ENCODE data around the gene BTBD9. TPM values are rescaled to one million over a fixed set of nuclear protein-coding genes. Genes with fewer than 3 reads are reported as not detected.

BTBD9 gene
- total RNA-seq, 1 donor from 2014 or later = 10.3 TPM

DNA sequence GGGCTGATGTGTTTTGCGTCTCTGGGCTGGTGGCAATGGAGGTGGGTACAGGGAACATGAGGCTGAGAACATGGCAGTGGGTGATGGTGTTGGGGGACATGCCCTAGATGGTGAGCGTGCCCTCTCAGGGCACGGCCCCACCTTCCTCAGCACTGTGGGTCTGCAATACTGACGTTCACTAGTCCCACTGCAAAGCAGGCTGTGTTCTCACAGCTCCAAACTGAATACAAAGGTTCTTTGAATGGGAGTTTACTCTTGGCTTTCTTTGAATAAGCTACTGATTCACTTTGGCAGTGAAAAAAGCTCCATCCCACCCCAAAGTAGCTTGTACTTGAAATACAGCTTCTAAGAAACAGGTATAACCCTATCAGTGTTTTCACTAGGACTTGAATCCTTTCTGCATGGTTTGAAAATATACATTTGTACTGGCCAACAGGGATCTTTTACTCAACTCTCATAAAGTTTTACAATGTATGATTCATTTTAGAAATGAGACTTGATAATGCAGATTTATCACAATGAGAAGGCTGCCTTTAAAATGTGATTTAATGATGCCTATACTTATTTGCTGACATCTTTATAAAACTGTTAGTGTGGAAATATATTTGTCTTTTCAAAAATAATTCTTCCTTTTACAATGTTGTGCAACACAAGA is 419.5 kb downstream of the BTBD9 start:
- Mint-ChIP-seq H3K36me3 (ENCODE audit: low read depth, unreplicated experiment) (no peaks in the 10 kb centered on the region), H3K4me1 (ENCODE audit: unreplicated experiment) (no peaks in the 10 kb centered on the region), H3K4me3 (ENCODE audit: unreplicated experiment) (no peak overlapping the region), H3K27ac (ENCODE audit: unreplicated experiment) (no peak overlapping the region), H3K27me3 (ENCODE audit: unreplicated experiment) (no peaks in the 10 kb centered on the region), H3K9me3 (ENCODE audit: unreplicated experiment) (no peaks in the 10 kb centered on the region)
- TF ChIP-seq, protein P1, sequence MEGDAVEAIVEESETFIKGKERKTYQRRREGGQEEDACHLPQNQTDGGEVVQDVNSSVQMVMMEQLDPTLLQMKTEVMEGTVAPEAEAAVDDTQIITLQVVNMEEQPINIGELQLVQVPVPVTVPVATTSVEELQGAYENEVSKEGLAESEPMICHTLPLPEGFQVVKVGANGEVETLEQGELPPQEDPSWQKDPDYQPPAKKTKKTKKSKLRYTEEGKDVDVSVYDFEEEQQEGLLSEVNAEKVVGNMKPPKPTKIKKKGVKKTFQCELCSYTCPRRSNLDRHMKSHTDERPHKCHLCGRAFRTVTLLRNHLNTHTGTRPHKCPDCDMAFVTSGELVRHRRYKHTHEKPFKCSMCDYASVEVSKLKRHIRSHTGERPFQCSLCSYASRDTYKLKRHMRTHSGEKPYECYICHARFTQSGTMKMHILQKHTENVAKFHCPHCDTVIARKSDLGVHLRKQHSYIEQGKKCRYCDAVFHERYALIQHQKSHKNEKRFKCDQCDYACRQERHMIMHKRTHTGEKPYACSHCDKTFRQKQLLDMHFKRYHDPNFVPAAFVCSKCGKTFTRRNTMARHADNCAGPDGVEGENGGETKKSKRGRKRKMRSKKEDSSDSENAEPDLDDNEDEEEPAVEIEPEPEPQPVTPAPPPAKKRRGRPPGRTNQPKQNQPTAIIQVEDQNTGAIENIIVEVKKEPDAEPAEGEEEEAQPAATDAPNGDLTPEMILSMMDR (IDR thresholded peaks at IDR 0.05; ENCODE audit: unreplicated experiment) = no peak
- DNase-seq (ENCODE audit: low spot score) = no peak

- H3K4me1 Mint-ChIP-seq (ENCODE audit: unreplicated experiment) = peaks cover 8% of the 10 kb centered on the region
- H3K9me3 Mint-ChIP-seq (ENCODE audit: unreplicated experiment) = no peaks in the 10 kb centered on the region
- H3K27me3 Mint-ChIP-seq (ENCODE audit: unreplicated experiment) = peaks cover 2% of the 10 kb centered on the region
- TF ChIP-seq, protein P1 (IDR thresholded peaks at IDR 0.05; ENCODE audit: unreplicated experiment) = no peak
- no peaks in the 10 kb centered on the region for H3K36me3 Mint-ChIP-seq (ENCODE audit: low read depth, unreplicated experiment)
- H3K4me3 Mint-ChIP-seq (ENCODE audit: unreplicated experiment) = no peak overlapping the region
- no peak overlapping the region for H3K27ac Mint-ChIP-seq (ENCODE audit: unreplicated experiment)
- DNase-seq (ENCODE audit: low spot score) = no peak
Observed at GRCh38 chr6:38218235-38218634, 421.5 kb downstream of the BTBD9 start.

DNA sequence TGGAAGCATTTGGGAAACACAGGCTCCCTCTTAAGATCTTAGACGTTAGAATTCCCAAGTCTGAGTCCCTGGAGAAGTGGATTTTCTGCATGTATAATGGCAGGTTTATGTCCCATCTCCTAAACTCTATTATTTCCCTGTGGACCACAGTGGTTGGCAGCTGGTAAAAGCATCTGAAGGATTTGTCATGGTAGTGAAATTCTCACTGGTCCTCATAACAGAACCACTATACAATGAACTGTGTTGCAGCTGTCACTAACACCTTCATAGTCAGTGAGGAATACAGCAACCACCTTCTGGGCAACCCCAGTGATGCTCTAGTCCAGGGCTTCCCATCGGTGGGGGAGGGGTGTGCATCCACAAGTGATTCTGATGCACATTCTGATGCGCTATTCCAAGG is 423.3 kb downstream of the BTBD9 start:
- TF ChIP-seq, protein P1 (IDR thresholded peaks at IDR 0.05; ENCODE audit: unreplicated experiment) = no peak
- Mint-ChIP-seq H3K9me3 (ENCODE audit: unreplicated experiment) (no peaks in the 10 kb centered on the region), H3K27ac (ENCODE audit: unreplicated experiment) (no peak overlapping the region), H3K4me1 (ENCODE audit: unreplicated experiment) (peaks cover 17% of the 10 kb centered on the region), H3K4me3 (ENCODE audit: unreplicated experiment) (no peak overlapping the region), H3K36me3 (ENCODE audit: low read depth, unreplicated experiment) (no peaks in the 10 kb centered on the region), H3K27me3 (ENCODE audit: unreplicated experiment) (peaks cover 5% of the 10 kb centered on the region)
- DNase-seq (ENCODE audit: low spot score) = no peak

DNA sequence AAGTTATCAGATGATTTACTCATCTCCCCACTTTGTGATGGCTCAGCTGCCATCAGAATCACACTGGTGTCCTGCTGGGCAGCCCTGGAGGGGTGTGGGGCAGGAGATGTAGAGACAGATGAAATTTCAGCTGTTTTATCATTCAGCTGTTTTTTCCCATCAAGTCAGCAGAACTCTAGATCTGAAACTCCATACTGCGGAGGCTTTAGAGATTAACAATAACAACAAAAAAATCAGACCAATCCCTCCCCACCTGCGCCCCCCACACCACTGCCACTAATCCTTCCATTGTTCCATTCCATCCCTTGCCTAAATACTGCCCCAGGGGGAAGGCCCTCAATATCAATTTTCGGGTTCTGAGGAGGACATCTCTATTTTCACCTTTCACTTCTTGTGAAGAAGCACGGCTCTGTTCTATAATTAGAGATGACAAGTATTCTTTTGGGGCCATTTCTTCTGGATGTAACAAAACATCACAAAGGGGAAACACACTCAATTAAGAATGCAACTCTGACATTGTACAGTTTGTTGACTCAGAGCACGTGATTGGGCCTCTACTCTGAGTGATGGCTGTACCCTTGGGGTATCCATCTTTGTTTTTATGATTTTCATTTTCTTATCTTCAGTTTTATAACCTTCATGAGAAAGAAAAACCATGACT is 423.9 kb downstream of the BTBD9 start:
- no peak overlapping the region for H3K4me3 Mint-ChIP-seq (ENCODE audit: unreplicated experiment)
- DNase-seq (ENCODE audit: low spot score) = no peak
- peaks cover 5% of the 10 kb centered on the region for H3K27me3 Mint-ChIP-seq (ENCODE audit: unreplicated experiment)
- H3K4me1 Mint-ChIP-seq (ENCODE audit: unreplicated experiment) = peaks cover 17% of the 10 kb centered on the region
- no peaks in the 10 kb centered on the region for H3K9me3 Mint-ChIP-seq (ENCODE audit: unreplicated experiment)
- TF ChIP-seq, protein P1 (IDR thresholded peaks at IDR 0.05; ENCODE audit: unreplicated experiment) = no peak
- H3K36me3 Mint-ChIP-seq (ENCODE audit: low read depth, unreplicated experiment) = no peaks in the 10 kb centered on the region
- no peak overlapping the region for H3K27ac Mint-ChIP-seq (ENCODE audit: unreplicated experiment)

DNA sequence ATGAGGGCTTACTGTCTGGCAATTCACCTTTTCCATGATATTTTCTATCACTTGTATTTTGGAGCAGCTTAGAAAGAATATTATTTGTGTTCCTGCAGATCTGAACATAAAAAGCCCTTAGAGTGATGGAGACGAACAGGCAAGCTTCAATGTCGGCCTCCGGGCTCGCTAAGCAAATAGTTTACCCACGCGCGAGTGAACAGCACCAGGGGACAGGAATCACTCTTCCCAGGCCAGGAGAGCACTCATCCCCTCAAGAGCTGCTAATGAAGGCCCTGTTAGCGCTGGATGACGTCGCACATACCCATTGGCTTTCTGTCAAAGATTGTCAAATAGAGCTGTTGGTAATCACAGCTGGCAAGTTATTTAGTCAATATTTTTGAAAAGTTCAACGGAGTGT is 424.5 kb downstream of the BTBD9 start:
- Mint-ChIP-seq H3K9me3 (ENCODE audit: unreplicated experiment) (no peaks in the 10 kb centered on the region), H3K27ac (ENCODE audit: unreplicated experiment) (no peak overlapping the region), H3K36me3 (ENCODE audit: low read depth, unreplicated experiment) (no peaks in the 10 kb centered on the region), H3K4me3 (ENCODE audit: unreplicated experiment) (no peak overlapping the region), H3K4me1 (ENCODE audit: unreplicated experiment) (peaks cover 20% of the 10 kb centered on the region), H3K27me3 (ENCODE audit: unreplicated experiment) (peaks cover 5% of the 10 kb centered on the region)
- no peak for DNase-seq (ENCODE audit: low spot score)
- TF ChIP-seq, protein P1 (IDR thresholded peaks at IDR 0.05; ENCODE audit: unreplicated experiment) = no peak

All from endothelial cell (in vitro differentiated cells).